Osteoblast (primary cell): ENCODE measurements around the gene C10orf71. TPM values are rescaled to one million over a fixed set of nuclear protein-coding genes. Genes with fewer than 3 reads are reported as not detected.

Source experiments
- DNase-seq: peaks from one replicate; pipeline ENCODE4 v3.0.0; 2011; ENCODE audit warnings: low spot score, mixed read lengths; ENCODE audit not compliant: insufficient read length; ENCODE audit errors: missing footprints
- H2AFZ ChIP-seq: 2 replicates; pipeline ENCODE4 v1.6.0; 2011; ENCODE audit warnings: mild to moderate bottlenecking, low read length
- H3K27ac ChIP-seq: 2 replicates; pipeline ENCODE4 v1.5.1; 2011; ENCODE audit warnings: mild to moderate bottlenecking, low read depth, low read length, moderate library complexity
- H3K27me3 ChIP-seq: 2 replicates; pipeline ENCODE4 v1.6.0; 2012; ENCODE audit warnings: mild to moderate bottlenecking, control low read depth, inconsistent platforms, low read length, moderate library complexity; ENCODE audit not compliant: insufficient read depth
- H3K36me3 ChIP-seq: 2 replicates; pipeline ENCODE4 v1.5.1; 2011; ENCODE audit warnings: mild to moderate bottlenecking, low read length, control low read depth, moderate library complexity; ENCODE audit not compliant: insufficient read depth
- H3K4me1 ChIP-seq: 2 replicates; pipeline ENCODE4 v1.5.1; 2011; ENCODE audit warnings: mild to moderate bottlenecking, low read length, control low read depth, moderate library complexity; ENCODE audit not compliant: insufficient read depth
- H3K4me2 ChIP-seq: 2 replicates; pipeline ENCODE4 v1.6.0; 2011; ENCODE audit warnings: mild to moderate bottlenecking, low read length; ENCODE audit not compliant: insufficient read depth
- H3K4me3 ChIP-seq: fragments of 200-600 bp; sonication (generic); 3 replicates; pipeline ENCODE4 v1.5.1; 2012; ENCODE audit warnings: mild to moderate bottlenecking, low read length, inconsistent platforms; ENCODE audit not compliant: insufficient read depth
- H3K79me2 ChIP-seq: 2 replicates; pipeline ENCODE4 v1.6.0; 2012; ENCODE audit warnings: mild to moderate bottlenecking, low read length, control low read depth, inconsistent platforms; ENCODE audit not compliant: insufficient read depth
- H3K9me3 ChIP-seq: 2 replicates; pipeline ENCODE4 v1.5.1; 2011; ENCODE audit warnings: low read depth, low read length, control low read depth
- H4K20me1 ChIP-seq: 2 replicates; pipeline ENCODE4 v1.6.0; 2012; ENCODE audit warnings: mild to moderate bottlenecking, low read length, control low read depth; ENCODE audit not compliant: insufficient read depth
- total RNA-seq: library from RNA; depleted of rRNA; stranded (reverse); fragments of >200 nt; gene quantifications from 2 replicates; pipeline ENCODE4 v1.2.3, GENCODE V29; 2012
- TF ChIP-seq, protein P1 (sequence below): IDR thresholded peaks from 2 replicates; pipeline ENCODE4 v1.5.1; 2011; ENCODE audit warnings: mild to moderate bottlenecking, low read depth, low read length, moderate library complexity; ENCODE audit errors: extremely low read depth

Gene C10orf71
- total RNA-seq, 1 donor, result not detected

DNA sequence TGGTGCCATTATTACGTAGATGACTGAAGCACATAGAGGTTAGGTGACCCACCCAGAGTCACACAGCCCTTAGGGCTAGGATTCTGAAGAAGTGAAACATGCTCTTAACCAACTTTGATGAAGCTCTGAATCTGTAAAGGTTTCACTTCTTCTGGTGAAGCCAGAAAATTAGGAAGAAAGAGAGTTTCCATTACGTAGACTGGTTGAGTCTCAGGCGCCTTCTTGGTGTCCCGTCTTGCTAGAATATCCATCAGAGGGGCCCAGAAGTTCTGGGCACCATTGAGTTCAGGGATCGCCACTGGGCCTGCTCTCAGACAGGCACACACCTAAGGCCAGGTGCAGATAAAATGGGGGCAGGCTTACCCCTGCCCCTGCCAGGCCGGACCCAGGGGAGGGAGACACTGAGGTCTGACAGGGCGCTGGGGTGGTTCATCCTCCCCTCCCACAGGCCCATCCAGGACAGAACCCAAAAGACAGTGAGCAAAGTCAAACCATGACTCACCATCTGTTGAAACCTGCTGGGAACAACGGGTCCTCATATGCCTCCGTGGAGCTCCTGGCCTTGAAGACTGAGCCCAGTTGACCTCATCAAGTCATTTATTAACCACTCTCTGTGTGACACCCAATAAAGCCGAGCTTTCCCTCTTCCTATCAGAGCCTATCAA lies 63.8 kb downstream of the C10orf71 start:
- H3K36me3 ChIP-seq, result no peaks in the 10 kb centered on the region
- H4K20me1 ChIP-seq, result no peaks in the 10 kb centered on the region
- H3K9me3 ChIP-seq, result no peaks in the 10 kb centered on the region
- peak; percentile 29 for DNase-seq
- no peak overlapping the region for H3K27ac ChIP-seq
- peaks cover 6% of the 10 kb centered on the region for H3K27me3 ChIP-seq
- H3K4me3 ChIP-seq, result no peak overlapping the region
- TF ChIP-seq, protein P1, sequence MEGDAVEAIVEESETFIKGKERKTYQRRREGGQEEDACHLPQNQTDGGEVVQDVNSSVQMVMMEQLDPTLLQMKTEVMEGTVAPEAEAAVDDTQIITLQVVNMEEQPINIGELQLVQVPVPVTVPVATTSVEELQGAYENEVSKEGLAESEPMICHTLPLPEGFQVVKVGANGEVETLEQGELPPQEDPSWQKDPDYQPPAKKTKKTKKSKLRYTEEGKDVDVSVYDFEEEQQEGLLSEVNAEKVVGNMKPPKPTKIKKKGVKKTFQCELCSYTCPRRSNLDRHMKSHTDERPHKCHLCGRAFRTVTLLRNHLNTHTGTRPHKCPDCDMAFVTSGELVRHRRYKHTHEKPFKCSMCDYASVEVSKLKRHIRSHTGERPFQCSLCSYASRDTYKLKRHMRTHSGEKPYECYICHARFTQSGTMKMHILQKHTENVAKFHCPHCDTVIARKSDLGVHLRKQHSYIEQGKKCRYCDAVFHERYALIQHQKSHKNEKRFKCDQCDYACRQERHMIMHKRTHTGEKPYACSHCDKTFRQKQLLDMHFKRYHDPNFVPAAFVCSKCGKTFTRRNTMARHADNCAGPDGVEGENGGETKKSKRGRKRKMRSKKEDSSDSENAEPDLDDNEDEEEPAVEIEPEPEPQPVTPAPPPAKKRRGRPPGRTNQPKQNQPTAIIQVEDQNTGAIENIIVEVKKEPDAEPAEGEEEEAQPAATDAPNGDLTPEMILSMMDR, result no peak
- no peaks in the 10 kb centered on the region for H3K79me2 ChIP-seq
- H3K4me1 ChIP-seq, result no peaks in the 10 kb centered on the region
- H3K4me2 ChIP-seq, result no peak overlapping the region
- no peak overlapping the region for H2AFZ ChIP-seq

DNA sequence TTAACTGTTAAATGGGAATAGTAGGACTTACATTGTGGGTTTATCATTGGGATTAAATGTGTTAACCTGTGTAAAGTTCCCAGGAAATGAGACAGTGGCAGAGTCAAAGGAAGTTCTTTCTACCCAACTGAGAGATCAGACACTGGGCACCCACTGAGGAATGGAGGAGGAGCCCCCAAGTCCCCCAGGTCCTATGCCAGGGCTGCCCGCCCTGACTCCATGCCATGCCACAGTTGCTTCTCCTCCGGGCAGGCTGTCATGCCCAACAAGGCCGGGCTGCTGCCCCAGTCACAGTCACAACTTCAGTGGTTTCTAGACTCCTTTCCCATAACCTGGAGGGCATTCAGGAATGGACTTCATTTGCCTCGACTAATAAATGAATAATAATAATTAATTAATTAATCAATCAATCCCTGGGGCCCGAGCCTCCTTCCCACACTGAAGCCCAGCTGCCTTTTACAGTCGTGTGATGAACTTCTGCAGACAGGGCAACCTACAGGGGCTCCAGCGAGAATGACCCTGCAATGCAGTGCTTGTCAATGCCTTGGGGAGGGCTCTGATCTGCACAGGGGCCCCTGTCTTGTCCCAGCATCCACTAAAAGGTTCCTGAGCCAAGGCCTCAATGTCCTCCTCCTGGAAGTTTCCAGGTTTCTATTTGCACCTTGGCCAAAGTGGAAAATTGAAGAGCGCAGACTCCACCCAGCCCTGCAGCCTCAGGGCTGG lies 64.5 kb downstream of the C10orf71 start:
- Histone ChIP-seq H3K27me3 (peaks cover 11% of the 10 kb centered on the region), H3K79me2 (no peaks in the 10 kb centered on the region), H3K9me3 (no peaks in the 10 kb centered on the region), H3K4me3 (no peak overlapping the region), H3K36me3 (no peaks in the 10 kb centered on the region), H3K27ac (no peak overlapping the region), H2AFZ (no peak overlapping the region), H3K4me2 (no peak overlapping the region), H3K4me1 (no peaks in the 10 kb centered on the region), H4K20me1 (no peaks in the 10 kb centered on the region)
- TF ChIP-seq, protein P1, result no peak
- DNase-seq, result no peak

DNA sequence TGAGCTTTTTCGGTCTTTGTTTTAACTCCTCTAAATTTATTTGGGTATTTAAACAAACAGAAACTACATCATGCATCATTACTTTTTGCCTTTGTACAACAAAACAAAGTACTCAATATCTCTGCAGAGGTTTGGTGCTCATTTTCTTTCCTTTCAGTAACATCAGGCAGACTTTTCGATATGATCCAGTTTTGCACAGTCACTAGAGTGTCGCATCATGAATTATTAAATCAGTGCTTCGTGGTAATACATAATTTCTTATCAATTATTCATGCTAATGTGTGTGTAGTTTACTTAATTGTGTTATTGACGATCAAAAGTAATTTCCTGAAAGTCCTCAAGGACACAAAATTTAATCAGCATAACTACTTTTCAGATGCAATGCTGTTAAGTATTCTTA lies 65.1 kb downstream of the C10orf71 start:
- Histone ChIP-seq H3K27ac (no peak overlapping the region), H4K20me1 (no peaks in the 10 kb centered on the region), H2AFZ (no peak overlapping the region), H3K4me1 (no peaks in the 10 kb centered on the region), H3K9me3 (no peaks in the 10 kb centered on the region), H3K27me3 (peaks cover 15% of the 10 kb centered on the region), H3K4me3 (no peak overlapping the region), H3K4me2 (no peak overlapping the region), H3K36me3 (no peaks in the 10 kb centered on the region), H3K79me2 (no peaks in the 10 kb centered on the region)
- DNase-seq, result no peak
- TF ChIP-seq, protein P1, result no peak

- TF ChIP-seq, protein P1, result no peak
- no peak for DNase-seq
- no peak overlapping the region for H3K27ac ChIP-seq
- H3K79me2 ChIP-seq, result no peaks in the 10 kb centered on the region
- H3K9me3 ChIP-seq, result no peaks in the 10 kb centered on the region
- H3K27me3 ChIP-seq, result peaks cover 15% of the 10 kb centered on the region
- no peak overlapping the region for H2AFZ ChIP-seq
- no peak overlapping the region for H3K4me3 ChIP-seq
- H3K4me1 ChIP-seq, result no peaks in the 10 kb centered on the region
- H3K4me2 ChIP-seq, result no peak overlapping the region
- H4K20me1 ChIP-seq, result no peaks in the 10 kb centered on the region
- H3K36me3 ChIP-seq, result no peaks in the 10 kb centered on the region
Observed at GRCh38 chr10:49364747-49365146, 65.8 kb downstream of the C10orf71 start.
